ENCODE data around the gene PCTP.

The PCTP gene

DNA sequence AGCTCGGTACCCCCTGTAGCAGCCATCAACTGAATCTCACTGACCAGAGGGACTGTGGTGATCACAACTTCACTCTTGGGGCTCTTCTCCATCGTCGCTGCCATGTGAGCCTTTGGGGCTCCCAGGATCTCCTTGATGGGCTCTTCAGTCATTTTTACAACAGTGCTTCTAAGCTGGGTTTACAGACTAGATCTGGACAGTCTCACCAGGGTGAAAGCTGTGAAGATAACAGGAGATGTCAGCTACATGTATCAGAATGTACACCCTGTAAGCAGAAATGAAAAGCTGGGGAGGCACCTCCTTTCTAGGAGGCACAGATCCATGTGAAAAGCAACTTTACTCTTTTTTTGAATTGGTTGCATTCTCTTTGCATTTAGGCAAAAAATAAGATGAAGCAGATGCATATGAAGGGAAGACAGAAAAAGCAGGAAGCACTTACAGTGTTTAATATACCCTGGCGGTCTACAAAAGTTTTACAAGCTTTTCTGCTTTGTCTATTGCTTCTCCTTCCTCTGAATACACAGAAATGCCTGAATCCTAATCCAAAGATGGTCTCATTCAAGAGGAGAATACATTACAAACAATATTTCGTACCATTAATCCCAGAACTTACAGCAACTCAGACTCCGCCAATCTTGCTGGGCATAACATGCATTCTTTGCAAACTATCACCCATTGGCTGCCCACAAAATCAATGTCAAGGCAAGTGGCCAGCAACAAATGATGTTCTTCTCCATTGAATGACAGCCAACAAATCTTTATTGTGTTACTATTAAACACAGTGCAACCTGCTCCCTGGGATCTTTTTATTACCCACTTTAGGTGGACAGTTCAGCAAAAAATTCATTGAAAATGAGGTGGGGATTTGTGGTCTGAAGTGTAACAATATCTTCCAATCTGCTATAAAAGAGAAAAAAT, 29.7 kb upstream of the PCTP start:
- no peak for DNase-seq
- peak overlapping the region; percentile 10 to 97 for H2BK12ac ChIP-seq (ENCODE audit: low read length in 2 of 2)
- WGBS, result 67% methylated on average over 6 of the region's 6 CpGs
- H4K8ac ChIP-seq (ENCODE audit: low read length), result peak overlapping the region; percentile 27
- H3K14ac ChIP-seq (ENCODE audit: low read length in 2 of 2), result no peak overlapping the region
- peaks cover 0 to 45% of the 10 kb centered on the region in 2 experiments for H3K27me3 ChIP-seq (ENCODE audit: control insufficient read depth in 1 of 2, insufficient read depth in 1 of 2, low read length in 2 of 2)
- no peak overlapping the region for H3K27ac ChIP-seq (ENCODE audit: low read length, poor library complexity, severe bottlenecking)
- H3K9me3 ChIP-seq (ENCODE audit: control insufficient read depth, low read length), result no peaks in the 10 kb centered on the region
- no peaks in the 10 kb centered on the region for H3K79me1 ChIP-seq (replicated peaks; ENCODE audit: low read length, poor library complexity, severe bottlenecking)
- H3K4ac ChIP-seq (ENCODE audit: low read depth in 1 of 2, low read length in 2 of 2), result peak overlapping the region; percentile 43 to 53
- H2AK5ac ChIP-seq (ENCODE audit: low read length, severe bottlenecking), result no peak overlapping the region
- H3K4me2 ChIP-seq (ENCODE audit: low read length, poor library complexity, severe bottlenecking), result no peak overlapping the region
- H3K4me1 ChIP-seq (ENCODE audit: control insufficient read depth, insufficient read depth, low read depth, low read length), result no peaks in the 10 kb centered on the region
- no peak overlapping the region for H3K9ac ChIP-seq (ENCODE audit: low read length)
- peak overlapping the region; percentile 52 to 54 for H3K18ac ChIP-seq (ENCODE audit: low read depth in 1 of 2, low read length in 2 of 2)
- no peaks in the 10 kb centered on the region for H3K36me3 ChIP-seq (ENCODE audit: control insufficient read depth in 1 of 2, insufficient read depth in 2 of 2, low read depth in 1 of 2, low read length in 2 of 2)
- H3K23ac ChIP-seq (ENCODE audit: low read length in 2 of 2), result no peak overlapping the region
- no peak overlapping the region for H4K91ac ChIP-seq (ENCODE audit: low read length)
- H3K4me3 ChIP-seq (ENCODE audit: insufficient read depth in 1 of 2, low read depth in 1 of 2, low read length in 2 of 2), result no peak overlapping the region
- no peak overlapping the region for H2BK5ac ChIP-seq (ENCODE audit: low read depth, low read length, poor library complexity, severe bottlenecking)
- no peak overlapping the region for H2AFZ ChIP-seq (ENCODE audit: low read depth, low read length)
- peak overlapping the region; percentile 42 for H2BK120ac ChIP-seq (ENCODE audit: low read depth, low read length)
- H2BK15ac ChIP-seq (ENCODE audit: low read depth, poor library complexity, severe bottlenecking), result peak overlapping the region; percentile 26

DNA sequence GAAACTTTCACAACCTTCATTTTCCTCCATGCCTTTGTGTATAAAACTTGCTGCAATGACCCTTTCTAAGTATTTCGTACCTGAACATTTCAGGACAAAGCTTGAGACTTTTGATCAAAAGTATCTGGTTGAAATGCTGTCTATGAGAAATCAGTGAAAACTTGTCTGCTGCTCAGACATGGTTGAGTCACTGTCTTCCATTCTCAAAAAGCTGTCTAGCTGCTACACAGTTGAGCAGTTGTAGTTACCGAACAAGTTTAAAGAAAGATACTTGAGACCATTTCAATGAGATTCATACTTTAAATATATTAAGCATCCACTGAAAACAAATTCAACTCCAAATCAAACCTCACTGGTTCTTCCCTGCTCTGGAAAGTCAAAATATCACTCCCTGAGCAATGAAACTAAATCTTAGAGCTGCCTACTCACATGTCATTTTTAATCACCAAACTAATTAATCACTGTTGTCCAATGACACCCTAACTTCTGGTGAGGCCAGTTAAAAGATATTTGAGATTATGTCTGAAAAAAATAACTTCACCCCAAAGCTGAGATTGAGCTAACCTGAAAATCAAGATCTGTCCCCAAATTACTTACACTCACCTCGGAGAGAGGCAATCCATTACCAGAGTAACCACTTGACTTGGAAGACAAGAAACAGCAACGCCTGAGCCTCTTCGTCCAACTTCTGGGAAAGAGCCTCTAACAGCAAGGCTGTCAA, 28.7 kb upstream of the PCTP start:
- Histone ChIP-seq H3K9me3 (ENCODE audit: control insufficient read depth, low read length) (no peaks in the 10 kb centered on the region), H2BK5ac (ENCODE audit: low read depth, low read length, poor library complexity, severe bottlenecking) (no peak overlapping the region), H3K27ac (ENCODE audit: low read length, poor library complexity, severe bottlenecking) (no peak overlapping the region), H3K27me3 (ENCODE audit: control insufficient read depth in 1 of 2, insufficient read depth in 1 of 2, low read length in 2 of 2) (peaks cover 0 to 50% of the 10 kb centered on the region in 2 experiments), H3K79me1 (replicated peaks; ENCODE audit: low read length, poor library complexity, severe bottlenecking) (no peaks in the 10 kb centered on the region), H4K8ac (ENCODE audit: low read length) (no peak overlapping the region), H2AFZ (ENCODE audit: low read depth, low read length) (no peak overlapping the region), H3K36me3 (ENCODE audit: control insufficient read depth in 1 of 2, insufficient read depth in 2 of 2, low read depth in 1 of 2, low read length in 2 of 2) (no peaks in the 10 kb centered on the region), H2BK15ac (ENCODE audit: low read depth, poor library complexity, severe bottlenecking) (no peak overlapping the region), H3K9ac (ENCODE audit: low read length) (peak overlapping the region; percentile 85), H2BK120ac (ENCODE audit: low read depth, low read length) (no peak overlapping the region), H3K18ac (ENCODE audit: low read depth in 1 of 2, low read length in 2 of 2) (peak overlapping the region in 1 of 2 experiments; percentile 77), H4K91ac (ENCODE audit: low read length) (no peak overlapping the region), H3K4me1 (ENCODE audit: control insufficient read depth, insufficient read depth, low read depth, low read length) (no peaks in the 10 kb centered on the region), H2BK12ac (ENCODE audit: low read length in 2 of 2) (no peak overlapping the region), H3K4ac (ENCODE audit: low read depth in 1 of 2, low read length in 2 of 2) (no peak overlapping the region), H3K4me3 (ENCODE audit: insufficient read depth in 1 of 2, low read depth in 1 of 2, low read length in 2 of 2) (peak overlapping the region in 1 of 2 experiments; percentile 72), H2AK5ac (ENCODE audit: low read length, severe bottlenecking) (no peak overlapping the region), H3K4me2 (ENCODE audit: low read length, poor library complexity, severe bottlenecking) (no peak overlapping the region), H3K14ac (ENCODE audit: low read length in 2 of 2) (no peak overlapping the region), H3K23ac (ENCODE audit: low read length in 2 of 2) (no peak overlapping the region)
- 35% methylated on average over 5 of the region's 5 CpGs for WGBS
- peak; percentile 39 for DNase-seq

DNA sequence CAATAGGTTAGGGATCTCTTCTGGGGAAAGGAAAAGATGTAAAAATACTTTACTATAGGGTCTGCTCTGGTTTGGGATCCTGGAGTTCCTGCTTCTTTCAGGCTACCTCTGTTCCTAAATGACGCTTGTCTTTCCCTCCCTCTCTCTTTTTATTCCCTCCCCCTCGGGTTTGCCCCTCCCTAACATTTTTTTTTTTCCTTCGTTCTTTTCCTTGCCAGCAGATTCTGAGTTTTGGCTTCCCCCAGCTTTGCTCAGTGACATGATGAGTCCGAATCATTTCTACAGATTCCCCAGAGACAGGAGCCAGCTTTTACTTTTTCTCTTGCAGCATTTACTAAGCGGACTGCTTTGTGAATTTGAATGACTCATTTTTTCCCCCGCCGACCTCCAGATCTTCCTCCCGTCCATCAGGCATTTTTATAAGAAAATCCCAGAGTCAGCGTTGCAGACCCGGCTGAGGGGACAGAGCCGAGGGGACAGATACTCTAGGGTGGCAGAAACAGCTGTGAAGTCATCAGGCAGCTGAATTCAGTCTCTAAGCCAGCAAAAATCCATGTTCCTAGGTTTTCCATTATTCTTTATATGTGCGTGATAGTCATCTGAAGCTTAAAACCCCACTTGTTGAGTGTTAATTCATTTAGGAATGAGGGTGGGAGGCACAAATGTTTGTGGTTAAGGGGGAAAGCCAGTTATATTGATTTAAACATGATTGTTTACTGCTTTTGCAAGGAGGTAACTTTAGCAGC, 27.9 kb upstream of the PCTP start, which contains the start of gene TMEM100:
Gene TMEM100, minus strand, starts transcription at position 123 of the 746 bp plus-strand sequence. CDS start 1,794 bp downstream, outside the sequence.
- peak within 1 kb of the TSS in 1 of 2 experiments; percentile 72 for H3K4me3 ChIP-seq (ENCODE audit: insufficient read depth in 1 of 2, low read depth in 1 of 2, low read length in 2 of 2)
- no peak within 1 kb of the TSS for H3K27ac ChIP-seq (ENCODE audit: low read length, poor library complexity, severe bottlenecking)
- peak within 1 kb of the TSS; percentile 1 for H3K4me2 ChIP-seq (ENCODE audit: low read length, poor library complexity, severe bottlenecking)
- H3K18ac ChIP-seq (ENCODE audit: low read depth in 1 of 2, low read length in 2 of 2), result peak within 1 kb of the TSS in 1 of 2 experiments; percentile 77
- peak within 1 kb of the TSS in 1 of 2 experiments; percentile 21 for H2BK12ac ChIP-seq (ENCODE audit: low read length in 2 of 2)
- peaks cover 0 to 53% of the 10 kb centered on the region in 2 experiments for H3K27me3 ChIP-seq (ENCODE audit: control insufficient read depth in 1 of 2, insufficient read depth in 1 of 2, low read length in 2 of 2)
- H2BK120ac ChIP-seq (ENCODE audit: low read depth, low read length), result no peak within 1 kb of the TSS
- peak within 1 kb of the TSS; percentile 85 for H3K9ac ChIP-seq (ENCODE audit: low read length)
- peak; percentile 93 for DNase-seq
- no peak within 1 kb of the TSS for H2BK15ac ChIP-seq (ENCODE audit: low read depth, poor library complexity, severe bottlenecking)
- no peak within 1 kb of the TSS for H2AFZ ChIP-seq (ENCODE audit: low read depth, low read length)
- H3K36me3 ChIP-seq (ENCODE audit: control insufficient read depth in 1 of 2, insufficient read depth in 2 of 2, low read depth in 1 of 2, low read length in 2 of 2), result no peaks in the 10 kb centered on the region
- no peaks in the 10 kb centered on the region for H3K79me1 ChIP-seq (replicated peaks; ENCODE audit: low read length, poor library complexity, severe bottlenecking)
- no peak within 1 kb of the TSS for H4K8ac ChIP-seq (ENCODE audit: low read length)
- no peak within 1 kb of the TSS for H2AK5ac ChIP-seq (ENCODE audit: low read length, severe bottlenecking)
- H3K9me3 ChIP-seq (ENCODE audit: control insufficient read depth, low read length), result no peaks in the 10 kb centered on the region
- no peak within 1 kb of the TSS for H3K23ac ChIP-seq (ENCODE audit: low read length in 2 of 2)
- H3K4ac ChIP-seq (ENCODE audit: low read depth in 1 of 2, low read length in 2 of 2), result peak within 1 kb of the TSS in 1 of 2 experiments; percentile 47
- WGBS, result 2% methylated on average over 12 of the region's 12 CpGs
- H3K4me1 ChIP-seq (ENCODE audit: control insufficient read depth, insufficient read depth, low read depth, low read length), result no peaks in the 10 kb centered on the region
- H4K91ac ChIP-seq (ENCODE audit: low read length), result no peak within 1 kb of the TSS
- H3K14ac ChIP-seq (ENCODE audit: low read length in 2 of 2), result no peak within 1 kb of the TSS
- H2BK5ac ChIP-seq (ENCODE audit: low read depth, low read length, poor library complexity, severe bottlenecking), result no peak within 1 kb of the TSS

Data from mesenchymal stem cell (in vitro differentiated cells and primary cell).